LoVo (cell line): Measurements from ENCODE around the gene ZNRF1.

Experiments used
- DNase-seq: peaks from one replicate; pipeline ENCODE4 v3.0.0-alpha.2; 2016; ENCODE audit warnings: low spot score

The ZNRF1 gene

GRCh38 chr16:75027520-75028300 lies 28.9 kb downstream of the ZNRF1 start:
- no peak for DNase-seq

- no peak for DNase-seq
Observed at GRCh38 chr16:75028544-75029135, 29.8 kb downstream of the ZNRF1 start.

GRCh38 chr16:75029854-75030253 lies 31.0 kb downstream of the ZNRF1 start:
- DNase-seq = peak; percentile 20

- DNase-seq = no peak
Observed at GRCh38 chr16:75032655-75033054, 33.8 kb downstream of the ZNRF1 start.

- DNase-seq = no peak
Observed at GRCh38 chr16:75035410-75035968, 36.7 kb downstream of the ZNRF1 start.

GRCh38 chr16:75038036-75038858 lies 39.4 kb downstream of the ZNRF1 start:
- DNase-seq = peak; percentile 36

GRCh38 chr16:75039941-75040340 lies 41.1 kb downstream of the ZNRF1 start:
- DNase-seq = no peak

- no peak for DNase-seq
Observed at GRCh38 chr16:75042426-75043174, 43.8 kb downstream of the ZNRF1 start.

GRCh38 chr16:75043175-75043895 lies 44.5 kb downstream of the ZNRF1 start:
- DNase-seq = no peak

- peak; percentile 37 for DNase-seq
Observed at GRCh38 chr16:75044800-75045361, 46.1 kb downstream of the ZNRF1 start.

- DNase-seq = no peak
Observed at GRCh38 chr16:75045424-75045823, 46.6 kb downstream of the ZNRF1 start.

- DNase-seq = no peak
Observed at GRCh38 chr16:75048054-75048453, 49.2 kb downstream of the ZNRF1 start.

- no peak for DNase-seq
Observed at GRCh38 chr16:75048530-75048929, 49.7 kb downstream of the ZNRF1 start.

- DNase-seq = no peak
Observed at GRCh38 chr16:75052481-75053202, 53.8 kb downstream of the ZNRF1 start.

GRCh38 chr16:75053791-75054555 lies 55.1 kb downstream of the ZNRF1 start:
- peak; percentile 89 for DNase-seq

- DNase-seq = no peak
Observed at GRCh38 chr16:75054556-75054947, 55.7 kb downstream of the ZNRF1 start.

GRCh38 chr16:75058806-75059205 lies 60.0 kb downstream of the ZNRF1 start:
- DNase-seq = no peak

- DNase-seq = no peak
Observed at GRCh38 chr16:75059411-75059810, 60.6 kb downstream of the ZNRF1 start.

GRCh38 chr16:75060723-75061122 lies 61.9 kb downstream of the ZNRF1 start:
- DNase-seq = no peak
